ENCODE measurements around the gene DLGAP1. TPM values are rescaled to one million over a fixed set of nuclear protein-coding genes. Genes with fewer than 3 reads are reported as not detected.

The DLGAP1 gene
- total RNA-seq, 1 donor from 2014 or later, result 13.6 TPM

GRCh38 chr18:3468833-3469232 lies 986.3 kb downstream of the DLGAP1 start:
- TF ChIP-seq CTCF (IDR thresholded peaks at IDR 0.05; ENCODE audit: partially characterized antibody, unreplicated experiment), result no peak
- H3K9me3 Mint-ChIP-seq (ENCODE audit: unreplicated experiment), result no peaks in the 10 kb centered on the region
- no peak overlapping the region for H3K4me3 Mint-ChIP-seq (ENCODE audit: unreplicated experiment)
- no peak for DNase-seq
- H3K27me3 Mint-ChIP-seq (ENCODE audit: unreplicated experiment), result no peaks in the 10 kb centered on the region
- peaks cover 3% of the 10 kb centered on the region for H3K36me3 Mint-ChIP-seq (ENCODE audit: unreplicated experiment)
- H3K4me1 Mint-ChIP-seq (ENCODE audit: low read depth, unreplicated experiment), result no peaks in the 10 kb centered on the region
- H3K27ac Mint-ChIP-seq (ENCODE audit: unreplicated experiment), result no peak overlapping the region

GRCh38 chr18:3468066-3468705 lies 986.9 kb downstream of the DLGAP1 start:
- no peak for DNase-seq
- Mint-ChIP-seq H3K36me3 (ENCODE audit: unreplicated experiment) (no peaks in the 10 kb centered on the region), H3K27me3 (ENCODE audit: unreplicated experiment) (no peaks in the 10 kb centered on the region), H3K4me1 (ENCODE audit: low read depth, unreplicated experiment) (no peaks in the 10 kb centered on the region), H3K9me3 (ENCODE audit: unreplicated experiment) (no peaks in the 10 kb centered on the region), H3K27ac (ENCODE audit: unreplicated experiment) (no peak overlapping the region), H3K4me3 (ENCODE audit: unreplicated experiment) (no peak overlapping the region)
- no peak for TF ChIP-seq CTCF (IDR thresholded peaks at IDR 0.05; ENCODE audit: partially characterized antibody, unreplicated experiment)

GRCh38 chr18:3466872-3467271 lies 988.2 kb downstream of the DLGAP1 start:
- TF ChIP-seq CTCF (IDR thresholded peaks at IDR 0.05; ENCODE audit: partially characterized antibody, unreplicated experiment), result no peak
- no peak for DNase-seq
- H3K36me3 Mint-ChIP-seq (ENCODE audit: unreplicated experiment), result no peaks in the 10 kb centered on the region
- H3K27ac Mint-ChIP-seq (ENCODE audit: unreplicated experiment), result no peak overlapping the region
- H3K4me3 Mint-ChIP-seq (ENCODE audit: unreplicated experiment), result no peak overlapping the region
- H3K9me3 Mint-ChIP-seq (ENCODE audit: unreplicated experiment), result no peaks in the 10 kb centered on the region
- H3K27me3 Mint-ChIP-seq (ENCODE audit: unreplicated experiment), result no peaks in the 10 kb centered on the region
- no peaks in the 10 kb centered on the region for H3K4me1 Mint-ChIP-seq (ENCODE audit: low read depth, unreplicated experiment)

- no peaks in the 10 kb centered on the region for H3K36me3 Mint-ChIP-seq (ENCODE audit: unreplicated experiment)
- no peaks in the 10 kb centered on the region for H3K9me3 Mint-ChIP-seq (ENCODE audit: unreplicated experiment)
- no peaks in the 10 kb centered on the region for H3K4me1 Mint-ChIP-seq (ENCODE audit: low read depth, unreplicated experiment)
- no peak for TF ChIP-seq CTCF (IDR thresholded peaks at IDR 0.05; ENCODE audit: partially characterized antibody, unreplicated experiment)
- DNase-seq, result no peak
- no peak overlapping the region for H3K27ac Mint-ChIP-seq (ENCODE audit: unreplicated experiment)
- no peaks in the 10 kb centered on the region for H3K27me3 Mint-ChIP-seq (ENCODE audit: unreplicated experiment)
- H3K4me3 Mint-ChIP-seq (ENCODE audit: unreplicated experiment), result no peak overlapping the region
These were observed 989.1 kb downstream of the DLGAP1 start for GRCh38 chr18:3466045-3466444.

GRCh38 chr18:3463051-3463450 lies 992.1 kb downstream of the DLGAP1 start:
- H3K9me3 Mint-ChIP-seq (ENCODE audit: unreplicated experiment), result no peaks in the 10 kb centered on the region
- H3K36me3 Mint-ChIP-seq (ENCODE audit: unreplicated experiment), result no peaks in the 10 kb centered on the region
- H3K4me3 Mint-ChIP-seq (ENCODE audit: unreplicated experiment), result no peak overlapping the region
- DNase-seq, result no peak
- no peaks in the 10 kb centered on the region for H3K27me3 Mint-ChIP-seq (ENCODE audit: unreplicated experiment)
- no peak overlapping the region for H3K27ac Mint-ChIP-seq (ENCODE audit: unreplicated experiment)
- no peaks in the 10 kb centered on the region for H3K4me1 Mint-ChIP-seq (ENCODE audit: low read depth, unreplicated experiment)
- no peak for TF ChIP-seq CTCF (IDR thresholded peaks at IDR 0.05; ENCODE audit: partially characterized antibody, unreplicated experiment)
